SK-N-DZ (cell line): Measurements from ENCODE around the gene CADM4.
"Not testable (repeated sequence)": the region's sequence is repeated elsewhere in the genome, so short reads cannot be mapped to it uniquely, and the experiment has no call there.

Experiments
- DNase-seq: peaks from one replicate; pipeline ENCODE4 v3.0.0-alpha.2; 2015; ENCODE audit warnings: low spot score

CADM4 gene

GRCh38 chr19:43609872-43610271, 29.8 kb downstream of the CADM4 start:
- DNase-seq = no peak

- DNase-seq = no peak
Measured at GRCh38 chr19:43607238-43608205, 32.1 kb downstream of the CADM4 start.

GRCh38 chr19:43606569-43607229, 33.0 kb downstream of the CADM4 start:
- DNase-seq = no peak

GRCh38 chr19:43605875-43606568, 33.6 kb downstream of the CADM4 start:
- DNase-seq = no peak

- DNase-seq = not testable (repeated sequence)
Measured at GRCh38 chr19:43600326-43600725, 39.3 kb downstream of the CADM4 start.

GRCh38 chr19:43599635-43600295, 39.9 kb downstream of the CADM4 start:
- no peak for DNase-seq

- DNase-seq = no peak
Measured at GRCh38 chr19:43598445-43599240, 41.0 kb downstream of the CADM4 start.

GRCh38 chr19:43597876-43598275, 41.8 kb downstream of the CADM4 start:
- no peak for DNase-seq

- DNase-seq = no peak
Measured at GRCh38 chr19:43596842-43597461, 42.7 kb downstream of the CADM4 start.

GRCh38 chr19:43595999-43596841, 43.4 kb downstream of the CADM4 start, which contains the start of the genes IRGQ and ZNF576:
TSS of gene IRGQ (minus strand) at chr19:43596134. CDS start at chr19:43595338, 796 bp downstream.
TSS of gene ZNF576 (plus strand) at chr19:43596595. CDS start at chr19:43597109, 514 bp downstream.
- DNase-seq = peak; percentile 99

GRCh38 chr19:43595605-43595998, 44.0 kb downstream of the CADM4 start:
- no peak for DNase-seq

- DNase-seq = peak; percentile 46
Measured at GRCh38 chr19:43594710-43595604, 44.7 kb downstream of the CADM4 start.

- no peak for DNase-seq
Measured at GRCh38 chr19:43594081-43594697, 45.5 kb downstream of the CADM4 start.

GRCh38 chr19:43592800-43593350, 46.8 kb downstream of the CADM4 start:
- DNase-seq = no peak

GRCh38 chr19:43591904-43592772, 47.5 kb downstream of the CADM4 start:
- DNase-seq = no peak

- no peak for DNase-seq
Measured at GRCh38 chr19:43589678-43590077, 50.0 kb downstream of the CADM4 start.
